Inflammatory macrophage treated with lipopolysaccharide for 4 hours (primary cell): Measurements from ENCODE around the gene KCNA2.

Experiments
- DNase-seq: peaks from one replicate; pipeline ENCODE4 v3.0.0-alpha.2; 2020

The KCNA2 gene

DNA sequence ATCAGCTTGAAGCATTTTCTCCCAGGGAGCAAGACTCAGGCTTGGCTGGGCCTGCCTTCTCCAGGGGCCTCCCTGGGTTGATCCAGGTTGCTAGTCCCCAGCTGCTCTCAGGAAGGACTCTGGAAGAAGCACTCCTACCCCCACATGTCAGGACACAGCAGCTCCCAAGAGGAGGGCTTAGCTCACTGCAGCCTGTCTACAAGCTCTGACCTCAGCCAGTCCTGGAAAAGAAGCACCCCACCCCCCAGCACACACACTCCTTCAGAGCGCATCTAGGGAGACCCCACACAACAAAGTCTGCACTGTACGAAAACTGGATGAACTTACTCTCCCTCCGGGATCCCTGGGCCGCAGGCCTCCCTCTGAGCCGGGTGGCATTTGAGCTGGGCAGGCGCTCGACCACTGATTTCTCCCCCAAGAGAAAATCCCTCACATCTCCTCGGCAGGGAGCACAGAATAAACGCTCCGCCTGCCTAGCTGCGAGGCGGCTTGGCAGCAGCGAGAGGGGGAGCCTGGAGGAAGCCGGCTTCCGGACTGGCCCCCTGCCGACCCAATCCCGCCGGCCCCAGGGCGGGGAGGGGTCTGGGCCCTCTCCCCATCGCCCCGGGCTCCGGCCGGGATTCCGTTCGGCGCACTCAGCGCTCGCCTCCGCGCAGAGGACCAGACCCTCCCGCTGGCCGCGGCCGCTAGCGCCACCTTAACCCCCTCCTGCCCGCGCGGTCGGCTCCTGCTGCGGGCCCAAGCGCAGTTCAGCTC is at the start of gene KCNA2:
Gene KCNA2, minus strand, starts transcription at position 458 of the 756 bp plus-strand sequence. CDS start 1,576 bp downstream, outside the sequence.
- no peak for DNase-seq

DNA sequence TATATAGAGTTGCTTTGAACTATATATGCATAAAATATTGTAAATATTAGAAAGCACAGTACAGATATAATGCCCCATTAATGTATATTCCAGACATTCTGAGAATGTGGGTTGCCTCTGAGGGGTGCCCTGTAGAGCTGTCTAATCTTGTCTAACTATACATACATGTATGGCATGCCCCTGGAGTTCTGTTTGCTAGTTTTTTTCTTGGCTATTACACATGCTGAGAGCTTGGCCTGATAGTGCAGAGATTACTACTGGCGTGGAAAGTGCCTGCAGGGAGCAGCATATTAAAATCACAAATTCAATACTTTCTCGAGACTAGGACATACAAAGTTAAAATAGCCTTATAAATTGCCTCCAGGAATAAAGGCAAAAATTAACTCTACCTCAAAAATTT is 44.5 kb upstream of the KCNA2 start:
- no peak for DNase-seq

DNA sequence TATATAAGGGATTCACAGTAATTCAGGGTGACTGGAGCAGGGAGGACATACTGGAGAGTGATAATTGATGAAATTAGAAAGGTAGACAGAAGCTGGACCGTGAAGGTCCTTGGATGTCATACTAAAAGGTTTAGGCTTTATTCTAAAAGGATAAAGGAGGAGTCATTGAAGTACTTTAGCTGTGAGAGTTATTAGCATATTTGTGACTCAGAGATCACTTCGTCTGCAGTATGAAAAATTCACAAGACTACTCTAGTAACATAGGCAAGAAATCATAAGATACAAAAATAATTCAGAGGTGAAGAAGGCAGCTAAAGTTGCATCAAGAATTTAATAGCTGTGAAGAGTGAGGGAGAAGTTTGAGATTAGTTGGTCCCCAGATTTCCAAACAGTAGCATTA is 42.3 kb upstream of the KCNA2 start:
- DNase-seq = no peak

DNA sequence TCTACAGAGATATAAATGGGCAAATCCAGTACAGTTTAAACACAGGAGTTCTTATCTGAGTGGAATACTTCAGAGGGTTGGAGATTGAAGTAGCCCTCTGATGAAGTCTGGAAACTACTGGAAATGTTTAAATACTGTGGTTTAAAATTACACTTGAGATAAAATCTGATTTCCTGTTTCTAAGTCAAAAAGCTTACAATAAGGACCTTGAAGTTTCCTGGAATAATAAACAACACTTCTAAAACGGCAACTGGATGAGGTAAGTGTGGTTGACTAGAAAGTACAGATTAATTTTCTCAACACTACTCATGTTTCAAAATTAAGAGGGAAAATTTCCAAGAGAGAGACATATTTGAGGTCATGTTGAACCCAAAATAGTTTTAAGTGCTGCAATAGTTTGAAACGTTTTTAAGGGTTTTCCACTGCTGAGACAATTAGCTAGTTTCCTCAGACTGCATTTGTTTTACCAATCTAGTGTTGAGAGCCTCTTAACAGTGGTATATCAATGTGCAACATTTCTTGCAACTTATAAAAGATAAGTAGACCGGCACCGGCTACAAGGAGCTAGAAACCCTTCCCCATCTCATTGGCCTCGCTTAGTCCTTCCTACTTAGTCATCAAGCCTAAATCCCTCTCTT is 41.2 kb upstream of the KCNA2 start:
- DNase-seq = peak; percentile 96

DNA sequence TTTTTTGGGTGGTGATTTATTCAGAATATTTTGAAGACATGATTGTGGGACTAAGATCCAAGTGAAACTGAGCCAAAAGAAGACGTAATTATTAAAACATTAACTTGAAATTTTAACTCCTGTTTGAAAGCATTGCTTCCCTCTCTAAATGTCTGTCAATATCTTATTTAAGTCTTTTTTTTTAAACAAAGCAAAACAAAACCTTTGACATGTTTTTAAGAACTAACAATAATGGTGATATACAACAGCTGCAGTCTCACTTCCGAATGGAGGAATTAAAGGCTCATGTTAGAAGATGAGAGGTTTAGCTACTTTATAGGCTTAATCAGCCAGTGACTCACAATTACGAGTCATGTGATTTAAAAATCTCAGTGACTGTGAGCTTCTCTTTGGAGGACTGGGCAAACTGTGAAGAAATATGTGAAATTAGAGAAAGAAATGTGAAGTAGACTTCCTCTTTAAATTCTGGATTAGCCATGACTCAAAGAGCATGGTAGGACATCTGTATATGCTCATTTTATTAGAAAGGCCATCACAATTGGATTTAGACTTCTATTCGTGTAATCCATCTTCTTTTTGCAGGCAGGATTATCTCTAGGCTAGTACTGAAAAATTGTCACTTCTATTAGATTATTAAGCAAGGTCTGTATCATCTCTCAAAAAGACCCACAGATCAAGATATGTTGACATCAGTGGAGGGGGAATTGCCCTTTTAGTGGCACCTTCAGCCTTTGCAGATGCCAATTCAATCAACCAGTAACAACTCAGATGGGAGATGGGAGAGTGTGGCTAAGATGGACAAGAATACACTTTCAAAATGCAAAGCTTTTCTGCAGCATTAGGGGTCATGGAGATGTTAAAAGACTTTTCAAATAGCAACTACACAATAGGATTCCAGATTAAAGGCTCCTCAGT is 39.9 kb upstream of the KCNA2 start:
- DNase-seq = peak; percentile 99

DNA sequence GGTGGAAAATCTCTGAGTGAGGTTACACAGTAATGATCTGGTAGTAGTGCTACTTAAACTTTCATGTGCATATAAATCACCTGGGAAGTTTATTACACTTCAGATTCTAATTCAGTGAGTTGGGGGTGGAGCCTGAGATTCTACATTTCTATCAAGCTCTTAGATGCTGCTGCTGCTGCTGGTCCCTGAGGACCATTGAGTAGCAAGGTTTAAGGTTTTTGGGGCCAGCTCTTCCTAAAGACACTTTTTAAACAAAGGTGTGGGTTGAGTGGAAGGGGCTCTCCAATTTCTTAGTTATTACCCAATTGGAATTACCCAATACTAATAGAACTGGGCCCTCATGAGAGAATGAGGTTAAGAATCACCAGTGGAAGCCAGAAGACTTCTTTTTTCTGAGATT is 39.1 kb upstream of the KCNA2 start:
- peak; percentile 73 for DNase-seq

DNA sequence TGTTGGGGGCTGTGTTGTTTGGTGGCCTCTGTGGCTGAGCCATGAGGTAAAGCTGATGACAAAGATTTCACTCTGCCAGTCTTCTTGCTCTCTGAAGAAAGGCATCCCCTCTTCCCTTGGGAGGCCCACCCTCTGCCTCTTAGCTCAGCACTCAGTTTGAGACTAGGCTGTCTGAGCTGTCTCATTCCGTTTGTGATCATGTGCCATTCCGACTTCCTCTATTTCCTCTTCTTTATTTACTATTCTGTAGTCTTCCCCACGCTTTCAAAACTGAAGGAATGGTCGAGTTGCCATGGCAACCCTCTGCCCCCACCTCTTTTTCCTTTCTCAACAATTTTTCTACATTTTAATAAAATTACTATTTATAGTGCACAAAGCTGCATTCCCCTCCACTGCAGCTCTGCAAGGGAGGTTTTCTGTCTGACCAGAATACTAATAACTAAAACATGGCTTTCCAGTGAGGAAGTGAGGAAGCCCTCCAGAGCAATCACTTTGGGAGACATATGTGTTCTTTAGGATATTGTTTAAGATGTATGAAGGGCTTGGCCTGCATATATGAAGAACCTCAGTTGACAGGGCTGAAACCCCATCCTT is 37.8 kb upstream of the KCNA2 start:
- peak; percentile 94 for DNase-seq

DNA sequence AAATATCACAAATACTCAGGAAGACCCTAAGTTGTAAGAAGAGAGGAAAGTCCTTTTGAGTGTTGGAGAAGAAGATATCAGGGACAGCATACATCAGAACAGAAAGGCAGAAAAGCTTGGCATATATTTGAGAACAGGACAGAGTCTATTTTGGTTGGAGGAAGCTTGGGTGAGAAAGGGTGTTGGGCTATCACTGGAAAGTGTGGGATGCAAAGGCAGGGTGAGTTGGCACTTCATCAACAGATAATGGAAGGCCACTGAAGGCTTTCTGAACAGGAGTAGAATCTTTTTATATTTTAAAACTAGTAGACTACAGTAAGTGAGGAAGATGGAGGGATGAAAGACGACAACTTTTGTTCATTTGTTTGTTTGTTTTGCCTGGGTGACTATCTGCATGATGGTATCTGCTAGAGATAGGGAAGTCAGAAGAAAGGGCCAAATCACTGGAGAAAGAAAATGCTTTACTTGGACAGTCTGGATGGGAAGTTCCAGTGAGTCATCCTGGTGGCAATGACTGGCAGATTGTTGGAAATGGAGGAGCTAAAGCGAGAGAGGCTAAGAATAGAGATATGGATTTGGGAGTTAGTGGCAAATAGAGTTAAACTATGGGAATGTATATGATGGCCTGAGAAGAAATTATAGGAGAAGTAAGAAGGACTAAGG is 33.7 kb upstream of the KCNA2 start:
- DNase-seq = peak; percentile 95

DNA sequence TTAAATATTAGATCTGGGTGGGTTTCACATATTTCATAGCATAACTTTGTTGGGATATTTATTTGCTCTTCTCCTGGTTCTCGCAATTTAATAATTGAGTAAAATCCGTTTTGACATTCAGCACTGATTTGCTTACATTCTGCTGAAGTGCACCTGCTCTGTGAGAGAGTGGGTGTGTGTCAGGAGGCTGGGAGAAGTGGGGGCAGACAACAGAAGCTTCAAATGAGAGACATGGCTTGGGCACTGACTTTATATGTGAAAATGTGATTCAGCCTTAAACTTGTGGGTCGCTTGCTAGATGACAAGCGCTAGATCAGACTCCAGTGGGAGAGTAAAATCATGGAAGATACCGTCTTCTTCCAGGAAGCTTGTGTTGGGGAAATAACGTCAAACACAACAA is 32.4 kb upstream of the KCNA2 start:
- no peak for DNase-seq

DNA sequence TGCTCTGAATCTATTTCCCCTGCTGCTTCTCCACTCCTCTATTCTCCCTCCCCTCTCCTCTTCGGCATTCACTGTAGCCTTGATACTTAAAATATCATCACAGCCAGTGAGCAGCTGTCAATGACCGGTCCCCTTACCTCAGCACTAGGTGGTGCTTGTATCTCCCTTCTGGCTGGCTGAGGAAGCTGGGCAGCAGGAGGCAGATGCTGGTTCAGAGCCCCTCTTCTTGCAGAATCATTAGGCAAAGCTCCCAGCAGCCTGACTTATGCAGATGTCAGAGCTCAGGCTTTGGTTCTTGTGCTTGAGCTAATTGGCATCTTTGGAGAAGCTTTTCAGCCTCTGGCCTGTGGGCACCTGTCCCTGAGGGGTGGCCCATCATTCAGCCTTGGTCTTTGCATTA is 31.9 kb upstream of the KCNA2 start:
- no peak for DNase-seq

DNA sequence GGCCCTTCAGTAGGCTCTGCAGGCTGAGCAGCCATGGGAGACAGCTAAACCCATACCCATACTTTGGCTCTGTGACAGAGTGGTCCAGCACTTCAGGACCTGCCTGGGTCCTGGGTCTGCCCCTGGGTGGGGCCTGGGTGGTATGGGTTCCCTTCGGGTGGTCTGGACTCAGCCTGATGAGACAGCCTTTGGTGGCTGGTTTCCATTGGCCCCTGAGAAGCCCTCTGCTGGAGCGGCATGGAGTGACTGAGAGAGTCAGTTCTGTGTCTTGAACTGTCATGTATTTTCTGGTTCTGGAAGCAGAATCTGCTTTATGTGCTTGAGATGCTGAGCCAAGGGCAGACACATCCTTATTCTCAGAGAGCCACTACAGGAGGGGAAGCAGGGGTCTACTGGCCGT is 31.3 kb upstream of the KCNA2 start:
- DNase-seq = no peak

DNA sequence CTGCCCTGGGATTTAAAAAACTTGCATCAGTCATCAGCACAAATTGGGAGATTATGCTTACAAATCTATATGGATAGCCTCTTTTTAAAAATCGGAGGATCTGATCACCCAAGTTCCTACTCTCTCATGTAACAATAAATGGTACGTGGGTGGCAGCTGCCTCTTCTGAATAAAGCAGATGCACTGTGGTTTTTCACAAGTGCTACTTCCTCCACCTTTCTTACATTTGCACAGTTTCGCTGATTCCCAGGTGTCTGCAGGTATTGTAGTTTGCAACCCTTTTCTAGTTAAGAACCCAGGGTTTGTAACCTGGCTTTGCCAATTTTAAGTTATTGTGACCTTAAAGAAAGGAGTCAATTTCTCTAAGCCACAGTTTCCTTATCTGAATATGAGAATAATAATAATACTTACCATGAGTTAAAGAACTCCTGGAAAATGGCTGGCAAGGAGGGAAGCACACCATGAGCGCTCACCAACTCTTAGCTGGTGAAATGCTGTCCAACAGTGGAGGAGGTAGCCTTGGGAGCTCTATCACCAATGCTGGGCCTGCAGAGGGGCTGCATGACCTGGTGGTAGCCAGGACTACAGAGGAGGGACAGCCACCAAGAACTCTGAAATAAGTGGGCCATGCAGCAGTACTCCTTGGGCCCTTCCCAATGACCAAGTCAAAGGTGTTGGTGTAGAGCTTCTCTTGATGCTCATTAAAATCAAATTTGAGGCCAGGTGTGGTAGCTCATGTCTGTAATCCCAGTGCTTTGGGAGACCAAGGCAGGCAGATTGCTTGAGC is 30.2 kb upstream of the KCNA2 start:
- DNase-seq = no peak

DNA sequence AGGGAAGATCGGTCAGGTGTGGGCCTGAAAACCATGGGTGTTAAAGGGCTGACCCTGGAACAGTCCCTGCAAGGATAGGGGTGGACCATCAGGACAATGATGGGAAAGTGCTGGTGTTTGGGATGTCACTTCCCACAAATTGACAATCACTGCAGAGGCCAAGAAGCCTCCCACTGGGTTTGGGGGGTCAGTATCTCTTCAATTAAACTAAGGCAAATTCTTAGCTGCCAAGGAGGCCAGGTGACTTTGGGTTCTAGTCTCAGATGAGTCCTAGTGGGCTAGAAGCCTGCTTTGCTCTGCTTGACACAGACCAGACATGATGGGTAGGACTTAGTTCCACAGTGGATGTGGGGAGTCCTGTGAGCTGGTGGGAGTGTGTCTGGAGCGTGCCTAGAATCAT is 29.3 kb upstream of the KCNA2 start:
- DNase-seq = no peak

DNA sequence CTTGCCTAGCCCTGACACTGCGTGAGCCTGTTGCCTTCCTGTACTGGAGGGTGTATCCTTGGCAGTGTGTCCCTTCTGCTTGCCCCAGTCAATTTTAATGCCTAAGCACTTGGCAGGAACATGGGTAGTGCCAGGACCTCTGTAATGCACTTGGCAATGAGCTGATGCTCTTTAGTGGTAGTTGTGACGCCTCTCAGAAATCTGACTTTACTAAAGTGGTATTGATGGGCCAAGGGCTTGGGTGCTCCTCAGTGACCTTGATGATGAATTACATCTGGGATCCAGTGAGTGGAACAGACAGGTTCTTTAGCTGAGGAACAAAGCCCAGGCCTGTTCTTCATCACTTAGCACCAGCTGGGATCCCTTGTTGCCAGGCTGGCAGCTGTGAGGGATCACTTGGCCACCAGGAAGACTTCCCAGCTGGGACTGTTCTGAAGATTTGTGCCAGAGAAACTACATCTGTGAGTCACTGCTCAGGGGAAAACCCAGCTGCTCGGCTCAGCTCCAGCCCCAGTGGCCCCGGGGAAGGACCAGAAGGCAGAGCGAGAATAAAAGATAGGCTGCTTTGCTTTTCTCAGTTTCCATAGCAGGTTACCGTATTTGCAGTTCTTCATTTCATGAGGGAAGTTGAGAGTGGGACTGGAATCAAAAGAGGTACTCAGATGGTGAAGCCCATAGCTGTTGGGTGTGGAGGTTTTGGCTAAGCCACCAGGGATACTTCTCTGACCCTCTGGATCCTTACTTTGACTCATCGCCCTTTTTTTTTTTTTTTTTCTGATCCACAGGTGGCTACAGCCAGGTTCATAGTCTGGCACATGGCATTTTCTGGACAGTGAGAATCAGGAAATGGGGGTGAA is 28.5 kb upstream of the KCNA2 start:
- DNase-seq = peak; percentile 93

DNA sequence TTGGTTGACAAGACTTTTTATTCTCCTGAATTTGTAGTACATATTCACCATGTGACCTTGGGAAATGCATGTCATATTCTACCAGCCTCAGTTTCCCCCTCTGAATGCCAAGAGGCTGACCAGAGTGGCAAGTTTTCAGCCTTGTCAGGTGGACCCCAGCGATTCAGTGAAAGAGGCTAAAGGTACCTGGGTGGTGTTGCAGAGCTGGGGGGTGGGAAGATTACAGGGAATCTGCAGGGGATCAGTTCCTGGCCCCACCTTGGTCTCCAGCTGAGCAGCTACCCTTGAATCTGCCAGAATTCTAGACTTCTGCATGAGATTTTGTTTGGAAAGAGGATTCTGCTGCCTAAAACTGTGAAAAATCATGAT is 27.9 kb upstream of the KCNA2 start:
- DNase-seq = no peak

DNA sequence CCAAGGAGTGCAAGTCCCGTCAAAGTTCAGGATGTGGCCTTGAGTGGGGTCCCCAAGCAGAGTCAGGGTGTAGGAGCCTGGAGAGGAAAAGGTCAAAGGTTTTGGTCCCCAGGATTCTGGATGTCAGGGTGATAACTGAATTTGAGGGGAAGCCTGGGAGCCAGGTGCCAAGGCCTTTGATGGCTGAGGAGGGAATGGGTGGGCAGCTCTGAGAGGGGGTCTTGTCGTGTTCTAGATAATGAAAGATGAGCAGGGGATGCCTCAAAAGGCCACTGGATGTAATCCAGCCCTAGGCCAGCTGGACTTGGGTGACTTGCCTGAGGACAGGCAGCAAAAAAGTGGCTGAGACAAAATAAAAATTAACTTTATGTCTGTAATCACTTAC is 27.5 kb upstream of the KCNA2 start:
- no peak for DNase-seq

DNA sequence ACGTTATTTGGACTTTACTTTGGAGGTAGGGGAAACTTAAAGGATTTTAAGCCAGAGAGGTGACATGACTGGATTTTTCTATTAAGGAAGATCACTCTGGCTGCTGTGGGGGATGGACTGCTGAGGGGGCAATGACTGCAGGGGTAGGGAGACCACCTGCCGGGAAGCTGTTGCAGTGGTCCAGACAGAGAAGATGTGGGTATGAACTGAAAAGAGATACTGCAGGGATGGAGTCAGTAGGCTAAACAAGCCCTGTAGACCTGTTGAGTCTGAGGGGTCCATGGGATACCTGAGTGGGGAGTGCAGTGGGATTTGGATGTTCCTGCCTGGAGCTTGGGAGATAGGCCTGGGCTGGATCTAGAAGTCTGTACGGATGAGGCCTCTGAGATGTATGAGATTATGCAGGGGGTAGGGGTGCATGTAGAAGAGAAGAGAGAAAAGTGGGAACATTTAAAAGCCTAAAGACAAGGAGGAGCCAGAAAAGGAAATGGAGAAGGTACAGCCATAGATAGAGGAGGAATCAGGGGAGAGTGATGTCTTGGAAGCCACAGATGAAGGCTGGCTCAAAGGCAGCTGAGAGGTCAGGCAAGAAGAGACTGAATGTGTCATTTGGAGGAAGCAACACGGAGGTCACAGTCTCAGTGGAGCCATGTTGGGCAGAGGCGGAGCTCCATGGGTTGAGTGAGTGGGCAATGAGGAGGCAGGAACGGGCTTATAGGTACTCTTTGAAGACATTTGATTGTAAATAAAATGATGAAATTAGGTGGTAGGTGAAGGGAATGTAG is 25.9 kb upstream of the KCNA2 start:
- DNase-seq = no peak

DNA sequence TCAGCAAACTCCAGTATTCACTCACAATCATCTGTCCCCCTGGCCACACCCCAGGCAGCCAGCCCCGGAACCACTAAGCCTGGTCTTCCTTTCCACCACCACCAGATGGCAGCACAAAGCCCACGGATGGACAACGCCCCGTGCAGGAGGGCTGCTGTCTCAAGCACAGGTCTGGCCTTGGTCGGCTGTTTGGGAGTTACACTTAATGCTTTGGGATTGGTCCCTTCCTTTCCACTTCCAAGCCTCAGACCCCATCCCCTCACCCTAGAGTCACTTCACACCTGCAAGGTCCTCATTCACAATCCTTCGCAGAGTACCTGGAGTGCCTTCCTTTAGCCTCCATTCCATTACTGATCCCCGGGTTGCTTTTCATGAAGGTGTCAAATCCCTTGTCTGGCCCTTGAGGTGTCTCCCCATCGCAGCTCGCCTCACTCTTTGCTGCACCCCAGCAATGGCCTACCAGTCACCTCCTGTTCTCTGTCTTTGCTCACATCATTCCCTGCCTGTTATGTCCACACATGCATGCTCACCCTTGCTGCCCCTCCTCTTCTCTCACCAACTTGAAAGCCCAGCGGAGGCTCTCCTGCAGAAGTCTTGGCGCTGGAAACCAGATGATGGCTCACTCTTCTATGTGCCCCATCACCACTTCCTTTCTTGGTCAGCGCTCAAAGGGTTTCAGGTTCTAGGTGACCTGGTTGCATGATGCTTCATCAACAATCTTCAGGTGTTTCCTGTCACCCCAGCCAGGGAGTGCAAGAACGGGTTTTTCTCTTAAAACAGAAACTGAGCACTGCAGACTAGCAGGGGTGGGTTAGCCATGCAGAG is 24.9 kb upstream of the KCNA2 start:
- DNase-seq = peak; percentile 79
